CD4-positive, alpha-beta memory T cell (primary cell): ENCODE measurements around the gene INSIG2. TPM values are rescaled to one million over a fixed set of nuclear protein-coding genes. Genes with fewer than 3 reads are reported as not detected.

Experiments used
- CTCF ChIA-PET: fragments of 350-600 bp; sonication (Branson Sonifier 250); formaldehyde crosslinking; loops from one replicate; lab custom pipeline; 2021; ENCODE audit warnings: inconsistent platforms; ENCODE audit not compliant: partially characterized antibody; lab: Charles Lee
- POLR2A ChIA-PET: fragments of 350-600 bp; sonication (Branson Sonifier 250); formaldehyde crosslinking; loops from one replicate; lab custom pipeline; 2021; ENCODE audit not compliant: partially characterized antibody; lab: Charles Lee
- DNase-seq, 5 donors: peaks; one replicate each; pipeline versions ENCODE4 v3.0.0 to v3.0.0-alpha.2; 2020 to 2022; ENCODE audit warnings: mixed read lengths in 1 of 5
- H3K27ac ChIP-seq: one replicate; pipeline ENCODE4 v1.7.0; 2013; ENCODE audit warnings: low read depth, low read length
- H3K27me3 ChIP-seq: 2 replicates; pipeline ENCODE4 v1.7.0; 2013; ENCODE audit warnings: mild to moderate bottlenecking, low read length, moderate library complexity; ENCODE audit not compliant: insufficient read depth
- H3K36me3 ChIP-seq: 2 replicates; pipeline ENCODE4 v1.7.0; 2013; ENCODE audit warnings: mild to moderate bottlenecking, low read length, moderate library complexity; ENCODE audit not compliant: insufficient read depth
- H3K4me1 ChIP-seq: 2 replicates; pipeline ENCODE4 v1.7.0; 2013; ENCODE audit warnings: mild to moderate bottlenecking, low read length, moderate library complexity; ENCODE audit not compliant: insufficient read depth
- H3K4me3 ChIP-seq, 2 donors: one replicate each; pipeline ENCODE4 v1.7.0; 2013; ENCODE audit warnings: low read length in 2 of 2, mild to moderate bottlenecking in 1 of 2
- H3K9me3 ChIP-seq, 2 donors: one replicate each; pipeline ENCODE4 v1.7.0; 2013; ENCODE audit warnings: low read length in 2 of 2, control low read depth in 1 of 2; ENCODE audit not compliant: control insufficient read depth in 1 of 2
- H3K27ac Mint-ChIP-seq, 7 donors: one replicate each; pipeline ENCODE4 v1.8.0; 2020 to 2021; ENCODE audit warnings: mixed read lengths in 7 of 7, mild to moderate bottlenecking in 6 of 7, inconsistent platforms in 3 of 7, moderate library complexity in 3 of 7
- H3K27me3 Mint-ChIP-seq, 2 donors: one replicate each; pipeline ENCODE4 v1.8.0; 2020 to 2021; ENCODE audit warnings: mixed read lengths in 2 of 2
- H3K36me3 Mint-ChIP-seq, 2 donors: one replicate each; pipeline ENCODE4 v1.8.0; 2020 to 2021; ENCODE audit warnings: mixed read lengths in 2 of 2, inconsistent platforms in 1 of 2, mild to moderate bottlenecking in 1 of 2
- H3K4me1 Mint-ChIP-seq, 4 donors: one replicate each; pipeline ENCODE4 v1.8.0; 2020 to 2021; ENCODE audit warnings: mixed read lengths in 4 of 4, mild to moderate bottlenecking in 1 of 4
- H3K4me3 Mint-ChIP-seq, 8 donors: one replicate each; pipeline ENCODE4 v1.8.0; 2020 to 2021; ENCODE audit warnings: mixed read lengths in 8 of 8, mild to moderate bottlenecking in 7 of 8, moderate library complexity in 6 of 8, inconsistent platforms in 3 of 8
- H3K9me3 Mint-ChIP-seq, 8 donors: one replicate each; pipeline ENCODE4 v1.8.0; 2020 to 2021; ENCODE audit warnings: mixed read lengths in 8 of 8, mild to moderate bottlenecking in 5 of 8, inconsistent platforms in 3 of 8, moderate library complexity in 1 of 8
- intact Hi-C: fragments of 100-400 bp; cut with micrococcal nuclease; formaldehyde crosslinking; loops from one replicate; pipeline ENCODE4 v1.15.1; 2023
- polyA plus RNA-seq, 2 donors: library from polyadenylated mRNA; unstranded; fragments of 300-500 nt; fragmentation: Illumina TruSeq; gene quantifications; one replicate each; pipeline ENCODE4 v1.2.3, GENCODE V29; 2021
- total RNA-seq, 2 experiments: library from RNA; stranded (reverse); gene quantifications; one replicate each; pipeline ENCODE4 v1.2.3, GENCODE V29; 2021

INSIG2 gene
- total and polyA plus RNA-seq, 4 experiments from 2014 or later, result 18.0 to 41.1 (median 25.0) TPM

GRCh38 chr2:118047380-118047826 is 40.9 kb upstream of the INSIG2 start:
- POLR2A ChIA-PET, result no interaction called here
- no peak overlapping the region for H3K27ac Mint-ChIP-seq
- H3K27me3 ChIP-seq, result no peaks in the 10 kb centered on the region

GRCh38 chr2:118048401-118048800 is 39.9 kb upstream of the INSIG2 start:
- no peak overlapping the region for H3K27ac Mint-ChIP-seq
- ChIA-PET POLR2A (no interaction called here), CTCF (interaction anchor here (3.3 to 3.4 kb wide), 2 partner anchors 13 to 807 kb away, joined by 23 to 59 read pairs; no protein-coding TSS in a partner anchor)
- intact Hi-C loops, result loop anchor here (10.0 kb wide), 1 partner anchor 1216 kb away; no protein-coding TSS in a partner anchor
- Histone ChIP-seq H3K27ac (no peak overlapping the region), H3K27me3 (no peaks in the 10 kb centered on the region), H3K36me3 (no peaks in the 10 kb centered on the region), H3K9me3 (no peaks in the 10 kb centered on the region), H3K4me3 (no peak overlapping the region), H3K4me1 (no peaks in the 10 kb centered on the region)
- no peak for DNase-seq
- H3K4me3 Mint-ChIP-seq, result no peak overlapping the region
- no peaks in the 10 kb centered on the region for H3K4me1 Mint-ChIP-seq
- no peaks in the 10 kb centered on the region for H3K9me3 Mint-ChIP-seq
- H3K36me3 Mint-ChIP-seq, result no peaks in the 10 kb centered on the region
- peaks cover 20 to 45% of the 10 kb centered on the region in 2 donors for H3K27me3 Mint-ChIP-seq

More at GRCh38 chr2:118047380-118047826, 40.9 kb upstream of the INSIG2 start:
- Mint-ChIP-seq H3K9me3 (no peaks in the 10 kb centered on the region), H3K4me1 (no peaks in the 10 kb centered on the region), H3K4me3 (no peak overlapping the region), H3K27me3 (peaks cover 25 to 49% of the 10 kb centered on the region in 2 donors), H3K36me3 (no peaks in the 10 kb centered on the region)
- no peak overlapping the region for H3K27ac ChIP-seq
- CTCF ChIA-PET, result interaction anchor here (0.9 to 3.4 kb wide), 27 partner anchors 10 to 1218 kb away, joined by 3 to 59 read pairs (median 4); partner anchors contain the start of gene INSIG2
- no peaks in the 10 kb centered on the region for H3K36me3 ChIP-seq
- no peak for DNase-seq
- intact Hi-C loops, result loop anchor here (2.0 to 10.0 kb wide), 2 partner anchors 817 to 1217 kb away; no protein-coding TSS in a partner anchor
- H3K9me3 ChIP-seq, result no peaks in the 10 kb centered on the region
- no peak overlapping the region for H3K4me3 ChIP-seq
- no peaks in the 10 kb centered on the region for H3K4me1 ChIP-seq

GRCh38 chr2:118049140-118049815 is 39.0 kb upstream of the INSIG2 start:
- Histone ChIP-seq H3K9me3 (no peaks in the 10 kb centered on the region), H3K27me3 (no peaks in the 10 kb centered on the region), H3K36me3 (no peaks in the 10 kb centered on the region), H3K27ac (no peak overlapping the region), H3K4me1 (no peaks in the 10 kb centered on the region), H3K4me3 (no peak overlapping the region)
- no peak for DNase-seq
- ChIA-PET CTCF (no interaction called here), POLR2A (no interaction called here)
- Mint-ChIP-seq H3K4me3 (no peak overlapping the region), H3K9me3 (no peaks in the 10 kb centered on the region), H3K27ac (no peak overlapping the region), H3K27me3 (peaks cover 20 to 39% of the 10 kb centered on the region in 2 donors), H3K36me3 (no peaks in the 10 kb centered on the region), H3K4me1 (no peaks in the 10 kb centered on the region)
- intact Hi-C loops, result loop anchor here (10.0 kb wide), 1 partner anchor 1216 kb away; no protein-coding TSS in a partner anchor

- ChIA-PET CTCF (interaction anchor here (0.7 kb wide), 1 partner anchor 13 kb away, joined by 3 read pairs; no protein-coding TSS in a partner anchor), POLR2A (no interaction called here)
- Histone ChIP-seq H3K4me1 (no peaks in the 10 kb centered on the region), H3K9me3 (no peaks in the 10 kb centered on the region), H3K27ac (no peak overlapping the region), H3K27me3 (no peaks in the 10 kb centered on the region), H3K4me3 (no peak overlapping the region), H3K36me3 (no peaks in the 10 kb centered on the region)
- Mint-ChIP-seq H3K4me1 (no peaks in the 10 kb centered on the region), H3K27ac (no peak overlapping the region), H3K27me3 (peaks cover 17 to 37% of the 10 kb centered on the region in 2 donors), H3K9me3 (no peaks in the 10 kb centered on the region), H3K4me3 (no peak overlapping the region), H3K36me3 (no peaks in the 10 kb centered on the region)
- no peak for DNase-seq
- intact Hi-C loops, result loop anchor here (10.0 kb wide), 1 partner anchor 1215 kb away; no protein-coding TSS in a partner anchor
Observed at GRCh38 chr2:118049816-118050140, 38.5 kb upstream of the INSIG2 start.

- ChIA-PET CTCF (interaction anchor here (0.7 to 3.1 kb wide), 3 partner anchors 10 to 805 kb away, joined by 3 to 16 read pairs (median 3); no protein-coding TSS in a partner anchor), POLR2A (no interaction called here)
- no peaks in the 10 kb centered on the region for H3K36me3 Mint-ChIP-seq
- H3K27ac Mint-ChIP-seq, result no peak overlapping the region
- no peak for DNase-seq
- no peaks in the 10 kb centered on the region for H3K9me3 ChIP-seq
- H3K4me3 ChIP-seq, result no peak overlapping the region
- peaks cover 20 to 36% of the 10 kb centered on the region in 2 donors for H3K27me3 Mint-ChIP-seq
- intact Hi-C loops, result no loop called here
- no peak overlapping the region for H3K4me3 Mint-ChIP-seq
- no peaks in the 10 kb centered on the region for H3K27me3 ChIP-seq
- no peaks in the 10 kb centered on the region for H3K36me3 ChIP-seq
- no peaks in the 10 kb centered on the region for H3K4me1 Mint-ChIP-seq
- no peaks in the 10 kb centered on the region for H3K4me1 ChIP-seq
- no peak overlapping the region for H3K27ac ChIP-seq
- no peaks in the 10 kb centered on the region for H3K9me3 Mint-ChIP-seq
Observed at GRCh38 chr2:118050386-118050785, 37.9 kb upstream of the INSIG2 start.

GRCh38 chr2:118050974-118051373 is 37.3 kb upstream of the INSIG2 start:
- Mint-ChIP-seq H3K27ac (no peak overlapping the region), H3K27me3 (peaks cover 20 to 40% of the 10 kb centered on the region in 2 donors), H3K4me3 (no peak overlapping the region), H3K9me3 (no peaks in the 10 kb centered on the region), H3K36me3 (no peaks in the 10 kb centered on the region), H3K4me1 (no peaks in the 10 kb centered on the region)
- intact Hi-C loops, result no loop called here
- ChIA-PET POLR2A (no interaction called here), CTCF (interaction anchor here (0.8 to 3.1 kb wide), 4 partner anchors 10 to 805 kb away, joined by 3 to 16 read pairs (median 3); no protein-coding TSS in a partner anchor)
- no peaks in the 10 kb centered on the region for H3K9me3 ChIP-seq
- no peaks in the 10 kb centered on the region for H3K36me3 ChIP-seq
- H3K4me1 ChIP-seq, result no peaks in the 10 kb centered on the region
- DNase-seq, result no peak
- H3K4me3 ChIP-seq, result no peak overlapping the region
- H3K27me3 ChIP-seq, result no peaks in the 10 kb centered on the region
- H3K27ac ChIP-seq, result no peak overlapping the region

- Histone ChIP-seq H3K4me1 (no peaks in the 10 kb centered on the region), H3K27me3 (no peaks in the 10 kb centered on the region), H3K36me3 (no peaks in the 10 kb centered on the region), H3K4me3 (no peak overlapping the region), H3K9me3 (no peaks in the 10 kb centered on the region), H3K27ac (no peak overlapping the region)
- no peaks in the 10 kb centered on the region for H3K9me3 Mint-ChIP-seq
- no peaks in the 10 kb centered on the region for H3K4me1 Mint-ChIP-seq
- H3K36me3 Mint-ChIP-seq, result no peaks in the 10 kb centered on the region
- peak overlapping the region in 1 of 7 donors; percentile 22 for H3K27ac Mint-ChIP-seq
- POLR2A ChIA-PET, result no interaction called here
- intact Hi-C loops, result no loop called here
- CTCF ChIA-PET, result interaction anchor here (0.8 to 3.1 kb wide), 5 partner anchors 11 to 804 kb away, joined by 3 to 16 read pairs (median 3); no protein-coding TSS in a partner anchor
- DNase-seq, result no peak
- H3K4me3 Mint-ChIP-seq, result no peak overlapping the region
- H3K27me3 Mint-ChIP-seq, result peaks cover 20 to 38% of the 10 kb centered on the region in 2 donors
Observed at GRCh38 chr2:118051826-118052358, 36.4 kb upstream of the INSIG2 start.
